Measurements from ENCODE around the gene WDR86.

Gene WDR86

DNA sequence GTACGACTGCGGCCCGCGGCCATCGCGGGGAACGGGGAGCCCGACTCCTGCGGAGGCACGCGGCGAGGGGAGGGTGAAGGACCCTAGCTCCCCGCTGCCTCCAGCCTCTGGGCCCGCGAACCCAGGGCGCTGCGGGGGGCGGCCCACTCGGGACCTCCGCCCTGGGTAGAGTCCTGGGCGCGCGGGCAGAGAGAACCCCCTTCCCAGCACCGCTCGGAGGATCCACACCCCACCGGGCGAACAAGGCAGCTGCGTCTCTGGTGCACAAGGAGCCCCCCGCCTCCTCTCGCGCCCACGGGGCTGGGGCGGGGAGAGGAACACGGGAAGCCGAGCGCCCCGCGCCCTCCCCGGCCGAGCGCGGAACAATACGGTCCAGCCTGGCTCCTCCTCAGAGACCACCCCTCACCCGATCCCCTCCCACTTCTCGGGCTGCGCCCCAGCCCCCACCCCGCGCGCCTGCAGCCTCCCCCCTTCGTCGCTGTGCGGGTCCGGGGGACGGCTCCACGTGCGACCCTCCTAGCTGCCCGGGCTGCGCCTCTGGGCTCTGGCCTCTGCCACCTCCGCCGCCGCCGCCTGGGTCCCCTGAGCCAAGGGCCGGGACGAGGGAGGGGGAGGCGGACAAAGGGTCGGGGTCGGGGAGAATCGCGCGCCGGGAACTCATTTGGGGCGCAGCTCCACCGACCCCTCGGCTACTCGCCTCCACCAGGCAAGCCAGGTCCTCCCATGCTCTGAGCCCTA lies at the start of gene WDR86:
WDR86 (minus strand) TSS at position 372 of the 738 bp plus-strand sequence. CDS start 449 bp downstream, outside the sequence.
- DNase-seq, result no peak

GRCh38 chr7:151457534-151457933 lies 47.7 kb upstream of the WDR86 start:
- TF ChIP-seq POLR2A (IDR thresholded peaks at IDR 0.05; ENCODE audit: low read length) (no peak), GATA1 (IDR thresholded peaks at IDR 0.05; ENCODE audit: low read depth, low read length) (no peak)
- DNase-seq, result no peak

More for the DNA sequence above, at the start of gene WDR86:
- TF ChIP-seq GATA1 (IDR thresholded peaks at IDR 0.05; ENCODE audit: low read depth, low read length) (no peak), POLR2A (IDR thresholded peaks at IDR 0.05; ENCODE audit: low read length) (no peak)

GRCh38 chr7:151456782-151457181 lies 46.9 kb upstream of the WDR86 start:
- TF ChIP-seq POLR2A (IDR thresholded peaks at IDR 0.05; ENCODE audit: low read length) (no peak), GATA1 (IDR thresholded peaks at IDR 0.05; ENCODE audit: low read depth, low read length) (no peak)
- no peak for DNase-seq

DNA sequence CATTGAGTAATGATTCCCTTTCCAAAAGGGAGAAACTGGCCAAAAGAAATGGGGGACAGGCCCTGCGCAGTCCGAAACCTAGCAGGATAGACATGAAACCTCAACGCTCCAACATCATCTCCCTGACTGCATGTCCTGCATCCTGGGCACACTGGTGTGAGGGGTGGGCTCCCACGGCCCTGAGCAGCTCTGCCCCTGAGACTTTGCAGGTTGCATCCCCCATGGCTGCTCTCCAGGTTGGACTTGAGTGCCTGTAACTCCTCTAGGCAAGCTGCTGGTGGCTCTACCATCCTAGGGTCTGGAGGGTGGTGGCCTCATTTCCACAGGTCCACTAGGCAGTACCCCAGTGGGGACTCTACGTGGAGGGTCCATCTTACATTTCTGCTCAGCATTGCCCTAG lies 46.4 kb upstream of the WDR86 start:
- TF ChIP-seq POLR2A (IDR thresholded peaks at IDR 0.05; ENCODE audit: low read length) (no peak), GATA1 (IDR thresholded peaks at IDR 0.05; ENCODE audit: low read depth, low read length) (no peak)
- DNase-seq, result no peak

- DNase-seq, result no peak
- TF ChIP-seq GATA1 (IDR thresholded peaks at IDR 0.05; ENCODE audit: low read depth, low read length) (no peak), POLR2A (IDR thresholded peaks at IDR 0.05; ENCODE audit: low read length) (no peak)
Measured at GRCh38 chr7:151455690-151456089, 45.9 kb upstream of the WDR86 start.

DNA sequence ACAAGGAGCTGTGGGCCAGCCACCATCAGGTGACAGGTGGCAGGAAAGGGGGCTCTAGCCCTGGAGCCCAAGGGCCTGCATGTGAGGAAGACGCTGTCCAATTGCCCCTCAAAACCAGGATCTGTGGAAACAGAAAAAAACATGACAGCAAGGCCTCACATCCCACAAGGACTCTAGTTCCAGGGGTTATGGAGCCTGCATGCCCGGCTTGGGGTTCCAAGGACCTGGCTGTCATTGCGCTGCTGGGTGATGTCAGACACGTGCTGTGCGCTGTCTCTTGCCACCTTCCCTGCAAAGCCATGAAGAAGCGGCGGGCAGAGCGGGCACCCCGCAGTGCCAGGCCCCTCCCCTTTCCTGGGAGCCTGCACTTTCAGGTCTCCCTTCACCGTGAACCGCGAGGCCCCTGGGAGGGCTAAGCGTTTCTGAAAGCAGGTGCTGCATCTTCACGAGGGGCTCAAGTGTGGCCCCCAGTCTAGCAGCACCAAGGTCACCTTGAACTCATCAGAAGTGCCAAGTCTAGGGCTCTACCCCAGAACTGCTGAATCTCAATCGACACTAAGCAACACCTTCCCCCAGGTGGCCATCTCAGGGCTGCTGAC lies 45.2 kb upstream of the WDR86 start:
- no peak for DNase-seq
- no peak for TF ChIP-seq GATA1 (IDR thresholded peaks at IDR 0.05; ENCODE audit: low read depth, low read length)
- no peak for TF ChIP-seq POLR2A (IDR thresholded peaks at IDR 0.05; ENCODE audit: low read length)

- TF ChIP-seq GATA1 (IDR thresholded peaks at IDR 0.05; ENCODE audit: low read depth, low read length), result no peak
- no peak for TF ChIP-seq POLR2A (IDR thresholded peaks at IDR 0.05; ENCODE audit: low read length)
- DNase-seq, result no peak
Measured at GRCh38 chr7:151454305-151454704, 44.5 kb upstream of the WDR86 start.

- no peak for TF ChIP-seq POLR2A (IDR thresholded peaks at IDR 0.05; ENCODE audit: low read length)
- no peak for TF ChIP-seq GATA1 (IDR thresholded peaks at IDR 0.05; ENCODE audit: low read depth, low read length)
- DNase-seq, result no peak
Measured at GRCh38 chr7:151453326-151453791, 43.5 kb upstream of the WDR86 start.

GRCh38 chr7:151452680-151453325 lies 43.0 kb upstream of the WDR86 start:
- DNase-seq, result no peak
- TF ChIP-seq POLR2A (IDR thresholded peaks at IDR 0.05; ENCODE audit: low read length) (no peak), GATA1 (IDR thresholded peaks at IDR 0.05; ENCODE audit: low read depth, low read length) (no peak)

GRCh38 chr7:151451626-151452571 lies 42.1 kb upstream of the WDR86 start:
- TF ChIP-seq GATA1 (IDR thresholded peaks at IDR 0.05; ENCODE audit: low read depth, low read length), result no peak
- no peak for TF ChIP-seq POLR2A (IDR thresholded peaks at IDR 0.05; ENCODE audit: low read length)
- no peak for DNase-seq

GRCh38 chr7:151451156-151451555 lies 41.3 kb upstream of the WDR86 start:
- no peak for TF ChIP-seq GATA1 (IDR thresholded peaks at IDR 0.05; ENCODE audit: low read depth, low read length)
- no peak for TF ChIP-seq POLR2A (IDR thresholded peaks at IDR 0.05; ENCODE audit: low read length)
- no peak for DNase-seq

DNA sequence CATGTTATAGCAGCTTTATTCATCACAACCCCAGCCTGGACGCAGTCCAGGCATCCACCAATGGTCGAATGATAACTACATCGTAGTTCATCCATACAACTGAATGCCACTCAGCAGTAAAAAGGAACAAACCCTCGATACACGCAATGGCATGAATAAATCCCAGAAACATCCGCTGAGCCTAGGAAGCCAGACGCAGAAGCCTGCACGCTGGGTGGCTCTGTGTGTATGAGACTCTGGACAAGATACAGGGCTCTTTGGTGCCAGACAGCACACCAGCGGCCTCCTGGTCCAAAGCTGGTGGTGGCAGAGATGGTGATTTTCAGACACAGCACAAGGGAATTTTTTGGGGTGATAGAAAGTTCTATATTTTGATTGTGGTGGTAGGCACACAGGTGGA lies 40.2 kb upstream of the WDR86 start:
- TF ChIP-seq POLR2A (IDR thresholded peaks at IDR 0.05; ENCODE audit: low read length) (no peak), GATA1 (IDR thresholded peaks at IDR 0.05; ENCODE audit: low read depth, low read length) (no peak)
- DNase-seq, result no peak

Data from erythroblast (primary cell).